GM12891 (cell line): ENCODE data around the gene TSPAN4.

Experiments used
- DNase-seq: peaks from one replicate; pipeline ENCODE4 v3.0.0; 2011; ENCODE audit warnings: low spot score; ENCODE audit not compliant: insufficient read length
- FAIRE-seq: peaks from 2 replicates; lab custom pipeline; 2011; peaks lifted over from hg19 to GRCh38; lab: Jason Lieb, UNC
- PAX5 ChIP-seq: IDR thresholded peaks from 2 replicates; pipeline ENCODE4 v1.6.1; 2011; ENCODE audit warnings: low read length, moderate library complexity, mild to moderate bottlenecking; ENCODE audit not compliant: insufficient read depth, severe bottlenecking
- POLR2A ChIP-seq: IDR thresholded peaks from 2 replicates; pipeline ENCODE4 v1.6.1; 2011; ENCODE audit warnings: low read depth, low read length, control low read depth
- POLR2AphosphoS5 ChIP-seq: IDR thresholded peaks from 2 replicates; pipeline ENCODE4 v1.6.1; 2011; ENCODE audit warnings: low read depth, low read length, control low read depth
- POU2F2 ChIP-seq: IDR thresholded peaks from 2 replicates; pipeline ENCODE4 v1.6.1; 2011; ENCODE audit warnings: low read depth, mild to moderate bottlenecking, control low read depth, low read length, moderate library complexity
- SPI1 ChIP-seq: IDR thresholded peaks from 2 replicates; pipeline ENCODE4 v1.6.1; 2011; ENCODE audit warnings: low read depth, low read length, control low read depth
- TAF1 ChIP-seq: IDR thresholded peaks from 2 replicates; pipeline ENCODE4 v1.6.1; 2011; ENCODE audit warnings: low read depth, low read length, control low read depth

Gene TSPAN4

GRCh38 chr11:803770-804598 lies 38.7 kb upstream of the TSPAN4 start:
- DNase-seq (no peak), FAIRE-seq (peak; percentile 55)
- TF ChIP-seq POLR2A (no peak), POU2F2 (no peak), SPI1 (no peak), TAF1 (no peak), PAX5 (no peak), POLR2AphosphoS5 (no peak)

GRCh38 chr11:804599-804964 lies 38.1 kb upstream of the TSPAN4 start:
- FAIRE-seq, result no peak
- TF ChIP-seq POU2F2 (no peak), POLR2AphosphoS5 (no peak), PAX5 (no peak), POLR2A (no peak), SPI1 (no peak), TAF1 (no peak)
- no peak for DNase-seq

- DNase-seq, result no peak
- TF ChIP-seq TAF1 (no peak), POLR2AphosphoS5 (no peak), POLR2A (no peak)
- FAIRE-seq, result peak; percentile 35
These were observed 34.0 kb upstream of the TSPAN4 start for GRCh38 chr11:808427-809286.

- TF ChIP-seq POU2F2 (peak; percentile 42; the same call in 1 of the 2 replicates), POLR2AphosphoS5 (peak; percentile 94), POLR2A (peak; percentile 92), PAX5 (peak; percentile 21), TAF1 (peak; percentile 97), SPI1 (no peak)
- peak; percentile 100 for FAIRE-seq
- peak; percentile 99 for DNase-seq
These were observed 33.2 kb upstream of the TSPAN4 start, which contains the start of gene RPLP2 for GRCh38 chr11:809287-810039. TSS of gene RPLP2 (plus strand) at chr11:809967. CDS start at chr11:810235, 268 bp downstream.

- FAIRE-seq (no peak), DNase-seq (no peak)
- no peak for TF ChIP-seq POU2F2
- no peak for TF ChIP-seq POLR2AphosphoS5
- TF ChIP-seq TAF1, result no peak
These were observed 32.5 kb upstream of the TSPAN4 start for GRCh38 chr11:810040-810567.

GRCh38 chr11:811446-812245 lies 31.0 kb upstream of the TSPAN4 start:
- no peak for DNase-seq
- TF ChIP-seq POLR2AphosphoS5 (peak; percentile 18), PAX5 (no peak)
- FAIRE-seq, result peak; percentile 80

- no peak for FAIRE-seq
- no peak for DNase-seq
- no peak for TF ChIP-seq POLR2A
- no peak for TF ChIP-seq PAX5
- TF ChIP-seq POLR2AphosphoS5, result peak; percentile 43; the same call in 1 of the 2 replicates
These were observed 30.3 kb upstream of the TSPAN4 start for GRCh38 chr11:812390-812789.

- no peak for DNase-seq
- FAIRE-seq, result no peak
- TF ChIP-seq POU2F2 (no peak), POLR2A (no peak), TAF1 (no peak), SPI1 (no peak), PAX5 (no peak), POLR2AphosphoS5 (peak; percentile 44; the same call in 1 of the 2 replicates)
These were observed 29.6 kb upstream of the TSPAN4 start for GRCh38 chr11:813072-813455.

- TF ChIP-seq POLR2AphosphoS5 (peak; percentile 73), POU2F2 (0 out of 2 replicates have a peak, but pooled peaks have one; percentile 16), PAX5 (no peak), TAF1 (no peak), SPI1 (no peak), POLR2A (peak; percentile 86)
- DNase-seq (no peak), FAIRE-seq (no peak)
These were observed 29.1 kb upstream of the TSPAN4 start for GRCh38 chr11:813456-814096.
